Naive B cell (primary cell): Measurements from ENCODE around the gene WDR48. TPM values are rescaled to one million over a fixed set of nuclear protein-coding genes. Genes with fewer than 3 reads are reported as not detected.

Experiments
- ATAC-seq, 2 donors: fragments of 150-1000 bp; cut with Tn5 transposase; 2 replicates each; pipeline ENCODE4 v1.10.0; 2021; ENCODE audit warnings: low read depth in 2 of 2, mild to moderate bottlenecking in 2 of 2, moderate library complexity in 2 of 2
- DNase-seq: peaks from one replicate; pipeline ENCODE4 v3.0.0; 2022
- H3K27ac Mint-ChIP-seq, 6 donors: one replicate each; pipeline ENCODE4 v1.8.0; 2020 to 2022; ENCODE audit warnings: mild to moderate bottlenecking in 6 of 6, mixed read lengths in 6 of 6, moderate library complexity in 5 of 6, inconsistent platforms in 2 of 6
- H3K27me3 Mint-ChIP-seq, 3 donors: one replicate each; pipeline ENCODE4 v1.8.0; 2021 to 2022; ENCODE audit warnings: mixed read lengths in 3 of 3, mild to moderate bottlenecking in 1 of 3
- H3K36me3 Mint-ChIP-seq, 2 donors: one replicate each; pipeline ENCODE4 v1.8.0; 2020 to 2022; ENCODE audit warnings: mixed read lengths in 2 of 2, inconsistent platforms in 1 of 2, mild to moderate bottlenecking in 1 of 2
- H3K4me1 Mint-ChIP-seq, 3 donors: one replicate each; pipeline ENCODE4 v1.8.0; 2020 to 2022; ENCODE audit warnings: mixed read lengths in 3 of 3, inconsistent platforms in 1 of 3, mild to moderate bottlenecking in 1 of 3, moderate library complexity in 1 of 3
- H3K4me3 Mint-ChIP-seq, 8 donors: one replicate each; pipeline ENCODE4 v1.8.0; 2020 to 2022; ENCODE audit warnings: mild to moderate bottlenecking in 8 of 8, mixed read lengths in 8 of 8, moderate library complexity in 8 of 8, inconsistent platforms in 2 of 8
- H3K9me3 Mint-ChIP-seq, 7 donors: one replicate each; pipeline ENCODE4 v1.8.0; 2020 to 2022; ENCODE audit warnings: mixed read lengths in 7 of 7, mild to moderate bottlenecking in 5 of 7, inconsistent platforms in 2 of 7, moderate library complexity in 1 of 7
- polyA plus RNA-seq, 6 donors: library from polyadenylated mRNA; unstranded; fragments of 300-500 nt; fragmentation: Illumina TruSeq; gene quantifications; one replicate each; pipeline ENCODE4 v1.2.3, GENCODE V29; 2021; ENCODE audit warnings: low read depth in 6 of 6

WDR48 gene
- polyA plus RNA-seq, 6 donors from 2014 or later = 23.5 to 66.0 (median 54.3) TPM

DNA sequence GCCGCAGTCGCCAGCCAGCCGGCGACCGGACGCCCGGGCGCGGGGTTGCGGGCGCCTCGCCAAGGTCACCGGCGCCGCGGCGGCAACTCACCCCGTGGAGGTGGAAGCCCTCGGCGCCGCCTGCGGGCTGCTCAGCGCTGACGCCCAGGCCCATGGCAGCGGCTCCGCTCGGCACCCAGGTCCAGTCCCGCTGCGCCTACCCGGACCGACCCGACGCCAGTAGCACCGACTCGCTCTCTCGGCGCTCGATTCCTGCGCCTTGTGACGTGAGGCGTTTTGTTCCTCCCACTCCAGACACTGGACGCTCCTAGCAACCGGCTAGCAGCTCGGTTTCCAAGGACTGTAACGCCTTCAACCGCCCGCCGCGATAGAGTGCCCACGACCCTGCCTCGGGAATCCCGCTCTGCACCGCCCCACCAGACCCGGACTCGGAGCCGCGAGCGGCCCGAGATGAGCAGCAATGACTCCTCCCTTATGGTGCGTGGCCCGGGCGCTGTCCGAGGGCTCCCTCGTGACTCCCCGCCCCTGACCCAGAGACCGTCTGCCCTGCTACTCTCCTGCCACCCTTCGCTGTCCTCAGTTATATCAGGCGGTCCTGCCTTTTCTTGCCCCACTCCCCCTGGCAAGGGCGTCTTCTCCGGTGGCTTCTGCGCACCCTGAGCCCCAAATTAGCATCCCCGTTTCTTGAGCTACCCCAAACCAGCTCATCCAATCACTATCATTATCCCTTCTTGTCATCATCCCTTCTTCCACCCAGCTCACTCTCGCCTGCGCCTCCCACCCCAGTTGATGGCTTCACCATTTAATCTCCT, 55.8 kb downstream of the WDR48 start, which contains the start of the genes GORASP1 and TTC21A:
GORASP1 (minus strand) TSS at position 240 of the 812 bp plus-strand sequence; CDS start at position 154, 86 bp downstream.
TTC21A (plus strand) TSS at position 293 of the 812 bp plus-strand sequence; CDS start at position 451, 158 bp downstream.
- H3K4me3 Mint-ChIP-seq = peak within 1 kb of the TSS; percentile 93 to 99 (median 98)
- peaks cover 55 to 70% (median 67%) of the 10 kb centered on the region in 3 donors for H3K4me1 Mint-ChIP-seq
- H3K27ac Mint-ChIP-seq = peak within 1 kb of the TSS; percentile 94 to 99 (median 98)
- DNase-seq (peak; percentile 64), ATAC-seq (peak; percentile 39 to 51)
- peaks cover 9 to 21% of the 10 kb centered on the region in 2 donors for H3K36me3 Mint-ChIP-seq
- no peaks in the 10 kb centered on the region for H3K9me3 Mint-ChIP-seq
- no peaks in the 10 kb centered on the region for H3K27me3 Mint-ChIP-seq

DNA sequence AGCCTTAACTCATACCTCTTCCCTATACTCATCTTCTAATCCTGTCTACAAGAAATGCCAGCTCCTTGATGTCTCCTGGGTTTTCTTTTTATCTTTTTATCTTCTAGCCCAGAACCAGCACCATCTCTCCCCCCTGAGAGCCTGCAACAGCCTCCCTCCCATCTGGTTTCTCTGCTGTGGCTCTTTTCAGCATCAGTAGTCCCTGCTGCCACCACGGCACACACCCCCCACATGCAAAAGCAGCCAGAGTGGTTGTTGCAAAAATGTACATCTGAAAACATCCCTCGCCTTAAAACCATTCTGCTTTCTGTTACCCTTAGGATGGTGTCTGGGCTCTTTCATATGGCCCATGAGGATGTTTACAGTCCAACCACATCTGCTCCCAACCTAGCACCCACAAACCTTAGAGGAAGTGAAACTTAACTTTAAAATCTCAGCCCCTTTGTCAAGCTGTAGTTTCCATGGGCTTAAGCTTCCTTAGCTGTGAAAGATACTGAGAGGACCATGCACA, 56.4 kb downstream of the WDR48 start:
- H3K27ac Mint-ChIP-seq = peak overlapping the region; percentile 94 to 99 (median 98)
- DNase-seq (peak; percentile 85), ATAC-seq (peak; percentile 85 to 86)
- peaks cover 9 to 21% of the 10 kb centered on the region in 2 donors for H3K36me3 Mint-ChIP-seq
- H3K4me3 Mint-ChIP-seq = peak overlapping the region; percentile 93 to 99 (median 98)
- H3K9me3 Mint-ChIP-seq = no peaks in the 10 kb centered on the region
- no peaks in the 10 kb centered on the region for H3K27me3 Mint-ChIP-seq
- H3K4me1 Mint-ChIP-seq = peaks cover 50 to 63% (median 60%) of the 10 kb centered on the region in 3 donors

DNA sequence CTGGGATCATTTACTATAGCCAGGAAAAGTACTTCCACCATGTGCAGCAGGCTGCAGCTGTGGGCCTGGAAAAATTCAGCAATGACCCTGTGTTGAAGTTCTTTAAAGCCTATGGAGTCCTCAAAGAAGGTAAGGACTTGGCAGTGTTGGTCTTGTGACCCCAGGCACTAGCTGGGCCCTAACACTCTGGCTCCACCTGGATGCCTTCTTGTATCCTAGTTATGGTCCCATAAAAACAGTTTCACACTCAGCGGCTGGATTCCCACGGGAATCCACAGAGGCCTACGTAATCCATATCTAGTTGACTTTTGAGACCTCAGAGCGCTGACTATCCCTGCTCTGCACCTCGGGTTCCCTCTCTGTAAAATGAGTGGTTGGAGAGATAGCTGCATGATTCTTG, 57.3 kb downstream of the WDR48 start:
- Mint-ChIP-seq H3K9me3 (no peaks in the 10 kb centered on the region), H3K4me3 (peak overlapping the region in 7 of 8 donors; percentile 93 to 99 (median 96)), H3K36me3 (peaks cover 9 to 21% of the 10 kb centered on the region in 2 donors), H3K4me1 (peaks cover 45 to 56% (median 52%) of the 10 kb centered on the region in 3 donors), H3K27ac (peak overlapping the region in 5 of 6 donors; percentile 39 to 99 (median 95)), H3K27me3 (no peaks in the 10 kb centered on the region)
- ATAC-seq (no peak), DNase-seq (no peak)

DNA sequence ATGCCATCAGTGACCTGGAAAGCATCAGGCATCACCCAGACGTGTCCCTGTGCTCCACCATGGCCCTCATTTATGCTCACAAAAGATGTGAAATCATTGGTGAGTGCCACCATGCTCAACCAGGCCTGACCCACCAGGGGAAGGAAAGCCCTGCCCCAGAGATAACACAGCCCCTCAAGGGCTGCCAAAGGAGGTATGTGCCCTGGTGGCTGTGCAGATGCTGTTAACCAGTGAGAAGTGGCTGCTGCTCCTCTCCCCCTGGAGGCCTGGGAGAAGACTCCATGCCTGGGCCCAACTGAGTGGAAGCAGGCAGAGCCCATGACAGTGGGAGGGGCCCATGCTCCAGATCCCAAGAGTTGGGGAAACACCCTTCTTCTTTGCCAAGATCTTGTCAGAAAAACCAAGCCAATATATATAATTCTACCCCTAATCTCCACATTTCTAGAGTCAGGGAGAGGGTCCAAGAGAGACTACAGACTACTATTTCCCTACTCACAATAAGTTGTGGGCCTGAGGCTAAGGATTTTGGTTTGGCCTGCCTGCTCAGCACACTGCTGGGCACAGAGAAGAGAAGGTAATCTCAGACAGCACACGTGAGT, 58.3 kb downstream of the WDR48 start:
- peaks cover 9 to 28% of the 10 kb centered on the region in 2 donors for H3K36me3 Mint-ChIP-seq
- peak overlapping the region in 2 of 8 donors; percentile 7 to 15 for H3K4me3 Mint-ChIP-seq
- no peaks in the 10 kb centered on the region for H3K27me3 Mint-ChIP-seq
- no peak for ATAC-seq
- DNase-seq = no peak
- peaks cover 41 to 45% (median 45%) of the 10 kb centered on the region in 3 donors for H3K4me1 Mint-ChIP-seq
- H3K9me3 Mint-ChIP-seq = no peaks in the 10 kb centered on the region
- peak overlapping the region in 1 of 6 donors; percentile 71 for H3K27ac Mint-ChIP-seq

DNA sequence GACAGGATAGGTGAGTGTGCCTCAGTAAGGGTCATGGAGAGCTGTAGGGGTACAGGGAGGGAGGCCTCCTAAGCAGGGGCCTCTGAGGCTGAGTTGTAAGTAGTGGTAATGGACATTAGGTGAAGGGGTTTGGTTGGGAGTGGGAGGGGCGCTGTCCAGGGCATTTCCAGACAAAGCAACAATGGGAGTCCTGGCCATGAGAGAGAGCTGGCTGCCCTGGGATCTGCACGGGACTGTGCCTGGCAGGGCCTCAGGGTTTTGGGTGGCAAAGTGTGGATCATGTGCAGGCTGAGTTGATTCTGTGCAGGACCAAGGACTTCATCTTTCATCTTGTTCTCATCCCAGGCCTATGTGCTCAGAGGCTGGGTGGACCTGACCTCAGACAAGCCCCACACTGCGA, 60.3 kb downstream of the WDR48 start:
- Mint-ChIP-seq H3K4me3 (no peak overlapping the region), H3K36me3 (peaks cover 9 to 29% of the 10 kb centered on the region in 2 donors), H3K27me3 (no peaks in the 10 kb centered on the region), H3K4me1 (peaks cover 24 to 28% (median 27%) of the 10 kb centered on the region in 3 donors), H3K27ac (peak overlapping the region in 3 of 6 donors; percentile 13 to 47 (median 14)), H3K9me3 (no peaks in the 10 kb centered on the region)
- no peak for ATAC-seq
- no peak for DNase-seq

DNA sequence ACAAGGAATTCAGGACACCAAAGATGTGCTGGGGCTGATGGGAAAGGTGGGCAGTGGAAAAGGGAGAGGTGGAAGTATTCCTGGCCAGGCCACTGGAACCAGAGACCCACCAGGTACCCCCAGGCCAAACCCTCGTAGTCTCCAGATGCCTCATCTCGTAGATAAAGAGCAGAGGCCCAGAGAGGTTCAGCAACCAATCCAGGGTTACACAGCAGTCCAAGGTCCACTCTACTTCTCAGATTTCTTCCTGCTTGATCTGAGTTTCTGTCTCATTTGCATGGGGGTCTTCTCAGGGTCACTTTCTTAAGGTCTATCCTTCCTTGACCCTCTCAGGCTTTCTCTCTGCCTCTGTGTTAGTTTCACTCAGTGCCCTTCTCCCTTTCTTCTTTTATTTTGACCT, 60.7 kb downstream of the WDR48 start:
- Mint-ChIP-seq H3K36me3 (peaks cover 9 to 29% of the 10 kb centered on the region in 2 donors), H3K27ac (peak overlapping the region in 3 of 6 donors; percentile 14 to 95 (median 15)), H3K4me3 (no peak overlapping the region), H3K4me1 (peaks cover 24 to 30% (median 28%) of the 10 kb centered on the region in 3 donors), H3K27me3 (no peaks in the 10 kb centered on the region), H3K9me3 (no peaks in the 10 kb centered on the region)
- no peak for DNase-seq
- ATAC-seq = no peak

DNA sequence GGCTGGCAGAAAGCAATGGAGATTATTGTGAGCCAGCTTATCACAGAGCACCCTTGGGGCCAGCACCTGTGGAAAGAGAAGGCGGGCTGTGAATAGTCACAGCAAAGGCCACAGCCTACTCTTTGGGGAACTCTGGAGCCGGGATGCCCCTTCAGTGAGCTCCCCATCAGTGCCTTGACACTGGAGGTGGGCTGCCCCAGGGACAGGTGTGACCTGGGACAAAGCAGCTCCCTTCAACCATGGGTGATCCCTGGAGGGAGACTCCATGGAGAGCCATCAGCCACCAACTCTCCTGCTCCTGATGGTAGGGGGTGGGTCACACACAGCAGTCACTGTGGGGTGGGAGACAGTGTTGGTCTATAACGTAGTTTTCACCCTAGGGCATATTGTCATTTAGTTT, 61.5 kb downstream of the WDR48 start:
- no peak for DNase-seq
- Mint-ChIP-seq H3K27me3 (no peaks in the 10 kb centered on the region), H3K27ac (no peak overlapping the region), H3K9me3 (no peaks in the 10 kb centered on the region), H3K4me3 (no peak overlapping the region), H3K36me3 (peaks cover 2 to 31% of the 10 kb centered on the region in 2 donors), H3K4me1 (peaks cover 17 to 31% (median 25%) of the 10 kb centered on the region in 3 donors)
- ATAC-seq = no peak

DNA sequence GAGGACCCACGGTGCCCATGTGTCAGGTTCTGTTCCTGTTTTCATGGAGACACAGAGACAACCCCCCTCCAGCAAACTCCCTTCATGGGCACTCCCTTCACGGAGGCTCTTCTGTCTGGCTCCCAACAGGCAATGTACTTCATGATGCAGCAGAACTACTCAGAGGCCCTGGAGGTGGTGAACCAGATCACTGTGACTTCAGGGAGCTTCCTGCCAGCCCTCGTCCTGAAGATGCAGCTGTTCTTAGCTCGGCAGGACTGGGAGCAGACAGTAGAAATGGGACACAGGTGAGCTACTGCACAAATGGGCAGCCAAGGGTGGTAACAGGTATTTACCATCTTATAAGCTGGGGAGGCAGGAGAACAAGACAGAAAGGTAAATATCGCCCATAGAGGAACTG, 62.6 kb downstream of the WDR48 start:
- Mint-ChIP-seq H3K27ac (peak overlapping the region in 3 of 6 donors; percentile 43 to 93 (median 74)), H3K9me3 (no peaks in the 10 kb centered on the region), H3K36me3 (peaks cover 8 to 36% of the 10 kb centered on the region in 2 donors), H3K4me3 (no peak overlapping the region), H3K4me1 (peaks cover 6 to 20% (median 19%) of the 10 kb centered on the region in 3 donors), H3K27me3 (no peaks in the 10 kb centered on the region)
- no peak for ATAC-seq
- DNase-seq = no peak

DNA sequence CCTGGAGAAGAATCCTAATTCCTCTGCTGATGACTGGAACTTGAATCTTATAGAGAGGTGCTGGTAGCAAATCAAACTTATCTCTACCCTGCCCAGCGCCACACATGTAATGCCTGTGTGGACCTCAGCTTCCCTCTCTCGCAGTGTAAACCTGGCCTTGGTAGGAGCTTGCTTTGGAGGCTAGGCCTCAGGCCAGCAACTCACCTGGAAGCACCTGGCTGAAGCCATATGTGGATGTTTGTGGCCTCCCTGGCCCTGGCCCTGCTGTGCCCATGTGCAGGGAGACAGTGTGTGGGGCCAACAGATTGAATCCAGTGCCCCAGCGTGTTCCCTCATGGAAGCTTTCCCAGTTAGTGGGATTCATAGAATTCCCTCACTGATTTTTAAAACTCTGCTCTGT, 64.1 kb downstream of the WDR48 start:
- Mint-ChIP-seq H3K27ac (no peak overlapping the region), H3K4me1 (peaks cover 6 to 23% (median 18%) of the 10 kb centered on the region in 3 donors), H3K27me3 (no peaks in the 10 kb centered on the region), H3K9me3 (no peaks in the 10 kb centered on the region), H3K4me3 (no peak overlapping the region), H3K36me3 (peaks cover 8 to 26% of the 10 kb centered on the region in 2 donors)
- no peak for DNase-seq
- no peak for ATAC-seq

DNA sequence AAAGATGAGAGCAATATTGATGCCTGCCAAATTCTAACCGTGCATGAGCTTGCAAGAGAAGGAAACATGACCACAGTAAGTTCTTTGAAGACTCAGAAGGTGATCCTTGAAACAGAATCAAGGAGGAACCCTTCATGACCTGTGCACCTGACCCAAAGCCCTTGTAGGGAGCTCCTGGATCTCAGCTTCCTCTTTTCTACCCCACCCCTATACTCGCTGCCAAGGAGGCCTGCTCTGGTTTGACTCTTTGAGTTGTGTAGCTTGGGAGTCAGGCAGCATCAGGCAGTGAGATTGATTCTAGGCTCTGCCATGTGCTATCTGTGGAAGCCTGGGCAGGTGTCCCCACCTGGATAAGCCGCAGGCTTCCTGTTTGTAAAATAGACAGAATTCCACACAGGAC, 66.3 kb downstream of the WDR48 start:
- Mint-ChIP-seq H3K27ac (peak overlapping the region in 1 of 6 donors; percentile 38), H3K36me3 (peaks cover 8 to 15% of the 10 kb centered on the region in 2 donors), H3K27me3 (no peaks in the 10 kb centered on the region), H3K4me3 (peak overlapping the region in 1 of 8 donors; percentile 50), H3K4me1 (peaks cover 23 to 45% (median 34%) of the 10 kb centered on the region in 3 donors), H3K9me3 (no peaks in the 10 kb centered on the region)
- peak; percentile 45 to 52 for ATAC-seq
- no peak for DNase-seq

DNA sequence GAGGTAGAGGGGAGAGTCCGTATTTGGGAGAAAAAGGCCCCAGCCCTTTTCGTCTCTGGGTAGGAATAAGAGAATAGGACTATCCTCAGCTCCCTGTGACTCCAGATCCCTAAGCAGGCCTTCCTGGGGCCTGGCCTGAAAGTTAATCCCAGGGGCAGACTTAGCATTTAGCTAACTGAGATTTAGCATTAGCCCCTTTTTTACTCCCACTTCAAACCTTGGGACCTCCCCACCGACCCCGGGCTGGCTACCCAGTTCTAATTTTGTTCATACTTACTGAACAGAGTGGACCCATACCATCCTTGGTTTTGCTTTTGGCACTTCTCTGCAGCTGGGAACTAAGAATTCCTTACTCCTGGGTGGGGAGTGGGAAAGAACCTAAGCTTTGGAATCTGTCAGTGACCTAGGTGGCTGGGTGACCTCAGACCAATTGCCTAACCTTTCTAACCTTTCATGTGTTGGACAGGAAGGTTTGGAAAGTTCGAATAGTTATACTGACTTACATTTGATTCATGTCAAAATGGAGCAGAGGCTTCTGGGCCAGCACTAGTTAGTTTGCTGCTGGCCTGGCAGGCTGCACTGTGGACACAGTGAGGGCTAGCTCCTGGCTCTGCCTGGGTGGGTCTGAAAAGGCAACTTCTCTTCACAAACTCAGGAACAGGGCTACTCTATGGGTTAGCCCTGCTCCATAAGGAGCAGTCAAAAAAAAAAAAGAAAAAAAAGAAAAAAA, 67.3 kb downstream of the WDR48 start:
- ATAC-seq (no peak), DNase-seq (no peak)
- Mint-ChIP-seq H3K36me3 (peaks cover 8 to 15% of the 10 kb centered on the region in 2 donors), H3K4me1 (peaks cover 25 to 54% (median 38%) of the 10 kb centered on the region in 3 donors), H3K4me3 (no peak overlapping the region), H3K27ac (peak overlapping the region in 1 of 6 donors; percentile 56), H3K27me3 (no peaks in the 10 kb centered on the region), H3K9me3 (no peaks in the 10 kb centered on the region)

DNA sequence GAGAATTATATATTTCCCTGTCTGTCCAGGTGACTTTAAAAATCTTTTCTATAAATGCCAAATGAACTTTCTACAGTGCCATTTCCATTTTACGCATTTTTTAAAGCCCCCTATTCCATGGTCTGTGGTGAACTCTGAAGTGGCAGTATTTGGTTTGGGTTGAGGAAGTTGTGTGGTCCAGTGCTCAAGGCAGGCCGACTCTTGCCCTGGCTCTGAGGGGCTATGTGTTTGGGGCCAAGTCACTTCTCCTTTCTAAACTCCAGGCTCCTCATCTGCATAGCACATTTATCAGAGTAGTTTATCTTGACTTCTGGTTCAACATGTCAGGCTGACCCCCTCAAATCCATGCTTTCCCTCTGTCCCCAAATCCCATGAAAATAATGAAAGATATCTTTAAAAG, 69.8 kb downstream of the WDR48 start:
- H3K27me3 Mint-ChIP-seq = no peaks in the 10 kb centered on the region
- DNase-seq = no peak
- H3K36me3 Mint-ChIP-seq = peaks cover 8% of the 10 kb centered on the region in 2 donors
- H3K27ac Mint-ChIP-seq = peak overlapping the region in 5 of 6 donors; percentile 43 to 95 (median 73)
- no peaks in the 10 kb centered on the region for H3K9me3 Mint-ChIP-seq
- peaks cover 35 to 68% (median 47%) of the 10 kb centered on the region in 3 donors for H3K4me1 Mint-ChIP-seq
- ATAC-seq = peak; percentile 79 to 82
- peak overlapping the region in 7 of 8 donors; percentile 48 to 87 (median 78) for H3K4me3 Mint-ChIP-seq
